ENCODE measurements around the gene PLCH1. TPM values are rescaled to one million over a fixed set of nuclear protein-coding genes. Genes with fewer than 3 reads are reported as not detected.

The PLCH1 gene
- total RNA-seq, 4 donors from 2014 or later: 0.68 to 1.2 (median 0.87) TPM

- Histone ChIP-seq H3K9me3 (no peaks in the 10 kb centered on the region), H3K27me3 (no peaks in the 10 kb centered on the region), H3K4me1 (peaks cover 1% of the 10 kb centered on the region), H3K36me3 (no peaks in the 10 kb centered on the region), H3K4me3 (no peak overlapping the region), H3K27ac (no peak overlapping the region)
- DNase-seq (ENCODE audit: low spot score in 2 of 2): no peak
- 79% methylated on average over 2 of the region's 2 CpGs for WGBS
- TF ChIP-seq POLR2AphosphoS5 (IDR thresholded peaks at IDR 0.05) (no peak), EP300 (IDR thresholded peaks at IDR 0.05) (no peak), POLR2A (IDR thresholded peaks at IDR 0.05) (no peak), CTCF (IDR thresholded peaks at IDR 0.05) (no peak)
Measured at GRCh38 chr3:155670335-155670734, 74.5 kb downstream of the PLCH1 start.

- Histone ChIP-seq H3K27ac (no peak overlapping the region), H3K4me1 (peaks cover 12% of the 10 kb centered on the region), H3K36me3 (no peaks in the 10 kb centered on the region), H3K27me3 (no peaks in the 10 kb centered on the region), H3K9me3 (no peaks in the 10 kb centered on the region), H3K4me3 (no peak overlapping the region)
- 71% methylated on average over 2 of the region's 2 CpGs for WGBS
- DNase-seq (ENCODE audit: low spot score in 2 of 2): no peak
- TF ChIP-seq POLR2AphosphoS5 (IDR thresholded peaks at IDR 0.05) (no peak), EP300 (IDR thresholded peaks at IDR 0.05) (no peak), CTCF (IDR thresholded peaks at IDR 0.05) (no peak), POLR2A (IDR thresholded peaks at IDR 0.05) (no peak)
Measured at GRCh38 chr3:155667988-155668387, 76.9 kb downstream of the PLCH1 start.

- no peaks in the 10 kb centered on the region for H3K9me3 ChIP-seq
- no peaks in the 10 kb centered on the region for H3K36me3 ChIP-seq
- peak overlapping the region; percentile 21 for H3K27ac ChIP-seq
- peak in 1 of 2 donors; percentile 80 for DNase-seq (ENCODE audit: low spot score in 2 of 2)
- H3K4me1 ChIP-seq: peaks cover 12% of the 10 kb centered on the region
- no peak for TF ChIP-seq CTCF (IDR thresholded peaks at IDR 0.05)
- peak in 1 of 3 donors; percentile 16 for TF ChIP-seq POLR2AphosphoS5 (IDR thresholded peaks at IDR 0.05)
- no peak for TF ChIP-seq POLR2A (IDR thresholded peaks at IDR 0.05)
- H3K27me3 ChIP-seq: no peaks in the 10 kb centered on the region
- H3K4me3 ChIP-seq: no peak overlapping the region
- WGBS: 42% methylated on average over 4 of the region's 4 CpGs
Measured at GRCh38 chr3:155664925-155665695, 79.8 kb downstream of the PLCH1 start.

GRCh38 chr3:155663467-155664212 is 81.2 kb downstream of the PLCH1 start:
- DNase-seq (ENCODE audit: low spot score in 2 of 2): no peak
- peaks cover 12% of the 10 kb centered on the region for H3K4me1 ChIP-seq
- WGBS: 79% methylated on average over 3 of the region's 3 CpGs
- no peak for TF ChIP-seq CTCF (IDR thresholded peaks at IDR 0.05)
- TF ChIP-seq EP300 (IDR thresholded peaks at IDR 0.05): no peak
- TF ChIP-seq POLR2A (IDR thresholded peaks at IDR 0.05): no peak
- TF ChIP-seq POLR2AphosphoS5 (IDR thresholded peaks at IDR 0.05): no peak
- H3K27ac ChIP-seq: no peak overlapping the region
- no peaks in the 10 kb centered on the region for H3K36me3 ChIP-seq
- H3K27me3 ChIP-seq: no peaks in the 10 kb centered on the region
- H3K4me3 ChIP-seq: no peak overlapping the region
- no peaks in the 10 kb centered on the region for H3K9me3 ChIP-seq

GRCh38 chr3:155661760-155662159 is 83.1 kb downstream of the PLCH1 start:
- Histone ChIP-seq H3K27me3 (no peaks in the 10 kb centered on the region), H3K27ac (no peak overlapping the region), H3K4me1 (peaks cover 12% of the 10 kb centered on the region), H3K36me3 (no peaks in the 10 kb centered on the region), H3K9me3 (no peaks in the 10 kb centered on the region), H3K4me3 (no peak overlapping the region)
- TF ChIP-seq POLR2AphosphoS5 (IDR thresholded peaks at IDR 0.05): no peak
- no peak for TF ChIP-seq POLR2A (IDR thresholded peaks at IDR 0.05)
- no peak for TF ChIP-seq EP300 (IDR thresholded peaks at IDR 0.05)
- TF ChIP-seq CTCF (IDR thresholded peaks at IDR 0.05): no peak
- no peak for DNase-seq (ENCODE audit: low spot score in 2 of 2)
